GM18870 (cell line): ENCODE measurements around the gene TFF2.

Experiments
- ATAC-seq: cut with Tn5 transposase; IDR thresholded peaks from one replicate; pipeline ENCODE4 v1.9.1; 2021; ENCODE audit warnings: moderate library complexity; ENCODE audit not compliant: unreplicated experiment

Gene TFF2

DNA sequence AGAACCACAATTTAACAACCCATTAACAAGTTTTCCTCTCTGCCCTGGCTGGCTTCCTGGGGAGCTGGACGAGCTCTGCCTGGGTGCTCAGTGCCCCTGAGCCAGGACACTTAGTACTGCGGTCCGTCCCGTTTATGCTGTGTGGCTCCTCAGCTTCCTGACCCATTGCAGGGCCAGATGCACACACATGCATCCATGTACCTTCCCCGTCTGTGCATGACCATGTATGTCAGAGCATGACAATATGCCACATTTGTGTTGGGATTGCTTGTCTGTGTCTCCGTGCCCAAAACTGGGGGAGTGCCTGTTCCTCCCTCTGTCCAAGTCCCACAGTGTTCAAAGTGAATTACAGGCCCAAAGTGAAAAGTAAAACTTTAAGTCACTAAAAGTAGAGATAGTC lies 25.9 kb downstream of the TFF2 start:
- ATAC-seq = no peak

DNA sequence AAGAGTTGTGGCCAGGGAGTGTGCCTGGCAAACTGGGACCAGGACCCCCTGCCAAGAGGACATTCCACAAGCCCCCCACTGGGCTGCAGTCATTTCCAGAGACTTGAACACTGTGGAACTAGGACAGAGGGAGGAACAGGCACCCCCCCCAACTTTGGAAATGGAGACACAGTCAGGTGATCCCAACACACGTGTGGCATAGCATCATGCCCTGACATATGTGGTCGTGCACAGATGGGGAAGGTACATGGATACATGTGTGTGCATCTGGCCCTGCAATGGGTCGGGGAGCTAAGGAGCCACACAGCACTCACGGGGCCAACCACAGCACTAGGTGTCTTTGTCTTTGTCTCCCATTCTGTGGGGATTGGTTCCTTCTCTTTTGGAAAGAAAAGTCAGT lies 28.9 kb downstream of the TFF2 start:
- no peak for ATAC-seq

DNA sequence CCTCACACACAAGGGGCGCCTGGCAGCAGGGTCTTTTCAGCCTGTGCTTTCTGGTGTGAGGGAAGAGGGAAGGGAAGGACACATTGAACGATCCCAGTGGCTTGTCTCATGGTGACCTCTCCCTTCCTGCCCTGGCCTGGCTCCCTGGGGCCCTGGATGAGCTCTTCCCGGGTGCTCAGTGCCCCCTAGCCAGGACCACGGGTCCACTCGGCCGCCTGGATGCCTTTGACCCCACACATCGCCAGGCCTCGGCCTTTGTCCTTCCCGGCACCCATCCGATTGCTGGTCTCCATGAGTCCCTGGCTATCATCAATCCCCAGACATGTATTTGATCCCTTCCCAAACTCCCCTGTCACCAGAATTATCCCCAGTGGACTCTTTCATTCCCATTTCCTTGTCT lies 29.6 kb downstream of the TFF2 start:
- ATAC-seq = no peak

DNA sequence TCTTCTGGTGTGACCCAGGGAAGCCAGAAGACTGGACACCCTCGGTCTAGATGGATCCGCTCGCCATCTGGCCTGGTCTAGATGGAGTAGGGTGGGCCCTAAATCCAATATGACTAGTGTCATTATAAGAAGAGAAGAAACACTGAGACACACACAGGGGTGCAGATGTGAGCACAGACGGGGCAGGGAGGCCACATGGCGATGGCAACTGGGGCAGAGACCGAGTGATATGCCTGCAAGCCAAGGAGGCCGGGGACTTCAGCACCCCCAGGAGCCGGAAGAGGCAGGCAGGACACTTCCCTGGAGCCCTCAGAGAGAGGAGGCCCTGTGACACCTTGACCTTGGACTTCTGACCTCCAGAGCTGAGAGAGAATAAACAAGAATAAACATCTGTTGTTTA lies 30.0 kb downstream of the TFF2 start:
- no peak for ATAC-seq

DNA sequence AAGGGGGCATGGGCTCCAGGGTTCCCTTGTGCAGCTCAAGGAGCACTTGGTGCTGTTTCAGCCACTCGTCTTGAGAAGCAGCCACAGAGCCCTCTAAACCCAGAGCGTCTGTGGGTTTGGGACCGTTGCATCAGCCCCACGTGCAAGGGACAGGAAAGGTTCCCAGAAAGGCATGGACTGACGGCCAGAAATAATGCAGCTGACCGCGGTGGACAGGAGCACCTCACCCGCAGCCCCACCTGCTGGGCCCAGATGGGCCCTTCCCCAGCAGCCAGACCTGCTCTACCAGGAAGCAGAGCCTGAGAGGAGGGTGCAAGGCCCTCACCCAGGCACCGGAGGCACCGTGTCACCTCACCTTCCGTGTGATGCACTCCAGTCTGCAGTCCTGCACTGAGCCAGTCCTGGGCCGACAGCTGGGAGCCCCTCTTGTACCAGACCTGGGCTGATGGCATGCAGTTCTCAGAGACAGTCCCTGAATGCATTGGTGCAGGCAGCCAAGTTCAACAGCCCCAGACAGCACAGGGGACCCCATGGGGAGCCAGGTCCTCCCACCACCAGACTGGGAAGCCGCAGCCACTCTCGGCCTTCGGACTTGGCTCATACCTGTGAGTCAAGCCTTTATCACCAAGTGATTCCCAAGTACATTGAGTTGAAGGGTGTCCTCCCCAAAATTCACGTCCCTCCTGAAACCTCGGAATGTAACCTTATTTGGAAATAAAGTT lies 30.8 kb downstream of the TFF2 start:
- ATAC-seq = no peak

- ATAC-seq = no peak
Observed at GRCh38 chr21:42319376-42319775, 31.4 kb downstream of the TFF2 start.

DNA sequence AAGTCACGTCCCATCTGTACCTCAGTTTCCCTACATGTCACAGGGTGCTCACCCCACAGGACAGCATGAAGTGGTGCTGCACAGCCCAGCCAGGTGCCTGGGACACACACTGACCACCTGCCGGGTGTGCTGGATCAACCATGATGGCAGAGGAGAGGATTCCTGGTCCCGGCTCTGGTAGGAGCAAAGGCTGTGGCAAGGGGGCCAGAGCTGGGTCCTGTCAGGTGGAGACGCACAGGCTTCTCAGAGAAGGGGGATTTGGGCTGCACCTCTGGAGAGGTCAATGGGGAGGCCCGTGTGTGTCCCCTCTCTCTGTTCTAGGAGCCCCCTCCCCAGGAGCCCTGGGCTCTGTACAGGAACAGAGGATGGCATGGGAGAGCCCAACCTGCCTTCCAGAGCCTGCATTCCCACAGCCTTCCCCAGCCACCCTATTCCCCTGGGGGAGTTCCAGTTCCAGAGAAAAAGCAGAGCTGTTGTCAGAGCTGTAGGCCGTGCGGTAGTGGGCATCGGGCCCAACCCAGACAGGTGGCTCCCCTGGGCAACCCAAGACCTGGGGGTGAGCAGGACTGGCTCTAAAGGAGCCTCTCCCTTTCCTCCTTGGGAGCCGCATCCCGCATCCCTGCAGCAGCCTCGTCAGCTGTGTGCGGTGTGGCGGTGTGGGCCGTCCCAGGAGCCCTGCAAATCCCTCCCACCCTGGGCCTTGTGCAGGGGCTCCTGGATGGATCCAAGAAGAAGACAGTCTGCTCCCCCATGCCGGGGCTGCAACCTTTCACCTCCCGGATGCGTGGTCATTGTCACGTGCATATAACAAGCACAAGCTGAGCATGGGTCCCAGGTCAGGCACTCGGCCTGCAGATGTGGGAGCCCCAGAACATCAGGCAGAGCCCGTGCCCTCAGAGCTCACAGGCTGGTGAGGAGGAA lies 32.7 kb downstream of the TFF2 start:
- no peak for ATAC-seq

GRCh38 chr21:42317341-42317741 lies 33.5 kb downstream of the TFF2 start:
- no peak for ATAC-seq

GRCh38 chr21:42316891-42317290 lies 33.9 kb downstream of the TFF2 start:
- no peak for ATAC-seq

- ATAC-seq = no peak
Observed at GRCh38 chr21:42315296-42315891, 35.4 kb downstream of the TFF2 start, which contains the start of gene TFF3. TSS of gene TFF3 (minus strand) at chr21:42315409. CDS start at chr21:42315374, 35 bp downstream.

DNA sequence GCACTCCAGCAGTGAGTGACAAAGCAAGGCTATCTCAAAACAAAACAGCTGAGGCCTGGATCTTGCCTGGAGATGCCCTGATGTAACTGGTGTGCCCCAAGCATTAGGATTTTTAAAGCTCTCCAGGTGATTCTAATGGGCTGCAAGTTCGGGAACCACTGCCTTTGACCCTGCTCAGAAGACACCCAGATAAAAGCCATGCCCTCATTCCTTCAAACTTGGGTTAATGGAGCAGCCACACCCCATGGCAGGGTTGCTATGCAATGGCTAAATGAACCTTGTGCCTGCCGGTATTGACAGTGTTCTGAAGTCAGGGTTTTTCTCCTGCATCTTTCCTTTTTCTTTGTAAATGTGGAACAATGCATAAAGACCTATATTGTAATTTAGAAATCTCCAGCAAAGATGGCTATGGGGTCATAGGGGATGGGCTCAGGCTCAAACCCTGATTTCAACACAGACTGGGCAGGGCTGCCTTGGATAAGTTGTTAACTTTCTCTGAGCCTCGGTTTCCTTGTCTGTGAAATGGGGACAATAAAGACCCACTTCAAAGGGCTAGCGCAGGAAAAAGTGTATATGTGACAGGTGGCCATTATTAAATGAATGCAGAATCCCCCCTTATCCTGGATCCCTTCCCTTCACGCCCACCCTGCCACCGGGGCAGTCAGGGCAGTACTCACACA lies 36.0 kb downstream of the TFF2 start:
- ATAC-seq = no peak

- ATAC-seq = no peak
Observed at GRCh38 chr21:42313501-42313969, 37.3 kb downstream of the TFF2 start.

- ATAC-seq = no peak
Observed at GRCh38 chr21:42312626-42313104, 38.1 kb downstream of the TFF2 start.

GRCh38 chr21:42311816-42312625 lies 38.8 kb downstream of the TFF2 start:
- ATAC-seq = no peak

DNA sequence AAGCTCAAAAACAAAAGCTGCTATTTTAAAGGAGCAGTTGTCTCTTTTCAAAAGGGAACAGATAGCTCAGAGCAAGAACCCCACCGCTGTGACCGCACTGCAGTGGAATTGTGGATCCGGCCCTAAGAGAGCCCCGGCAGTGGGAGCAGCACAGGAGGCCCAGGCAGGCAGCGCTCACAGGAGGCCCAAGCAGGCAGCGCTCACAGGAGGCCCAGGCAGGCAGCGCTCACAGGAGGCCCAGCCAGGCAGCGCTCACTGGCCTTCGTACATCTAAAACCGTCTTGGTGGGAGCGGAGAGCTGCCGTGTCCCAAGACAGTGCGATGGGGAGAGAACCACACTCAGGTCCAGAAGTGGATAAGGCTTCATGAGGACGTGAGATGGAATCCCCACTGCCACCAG lies 39.6 kb downstream of the TFF2 start:
- ATAC-seq = no peak

DNA sequence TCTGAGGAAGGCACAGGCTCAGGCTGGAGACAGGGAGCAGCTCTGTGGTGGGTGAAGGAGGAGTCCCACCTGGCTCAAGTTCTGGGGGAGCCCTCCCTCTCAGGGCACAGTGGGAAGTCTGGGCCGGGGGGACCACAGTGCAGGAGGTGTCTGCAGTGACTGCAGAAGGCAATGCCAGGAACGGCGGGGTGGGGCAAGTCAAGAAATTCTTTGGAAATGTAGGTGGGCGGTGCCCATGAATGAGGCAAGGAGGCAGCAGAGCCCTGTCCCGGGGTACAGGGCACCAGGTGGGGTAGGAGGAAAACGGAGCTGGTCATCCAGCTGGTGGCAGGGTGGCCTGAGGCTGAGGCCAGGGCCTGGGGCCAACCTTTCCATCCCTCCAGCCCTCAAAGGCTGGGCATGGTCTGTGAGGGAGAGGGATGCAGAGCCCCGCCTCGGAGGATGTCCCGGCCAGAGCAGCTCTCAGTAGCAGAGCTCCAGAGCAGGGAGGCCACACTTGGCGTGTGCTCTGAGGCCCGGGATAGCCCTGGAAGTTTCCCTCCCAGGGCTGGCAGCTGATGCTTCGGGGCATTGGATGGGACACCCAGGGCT lies 40.3 kb downstream of the TFF2 start:
- ATAC-seq = no peak

DNA sequence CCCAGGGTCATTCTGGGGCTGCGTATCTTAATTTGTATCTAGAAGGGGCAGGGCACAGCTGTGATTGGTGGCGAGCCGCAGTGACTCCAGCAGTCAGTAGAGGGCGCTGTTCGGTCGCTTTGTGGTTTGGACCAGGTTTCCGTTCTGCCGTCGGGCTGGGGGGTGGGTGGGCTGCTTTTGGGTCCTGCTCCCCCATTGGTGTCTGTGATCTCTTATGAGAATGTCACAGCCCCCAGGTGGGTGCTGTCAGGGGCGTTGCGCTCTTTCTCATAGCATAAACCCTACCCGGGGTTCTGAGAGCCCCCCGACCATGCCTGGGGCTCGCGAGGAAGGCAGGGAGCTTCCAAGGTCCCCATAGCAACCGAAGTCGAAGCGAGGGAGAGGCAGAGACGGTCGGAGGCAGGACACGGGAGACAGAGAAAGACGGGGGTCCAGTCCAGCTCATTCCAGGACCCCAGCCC lies 41.0 kb downstream of the TFF2 start:
- ATAC-seq = no peak

DNA sequence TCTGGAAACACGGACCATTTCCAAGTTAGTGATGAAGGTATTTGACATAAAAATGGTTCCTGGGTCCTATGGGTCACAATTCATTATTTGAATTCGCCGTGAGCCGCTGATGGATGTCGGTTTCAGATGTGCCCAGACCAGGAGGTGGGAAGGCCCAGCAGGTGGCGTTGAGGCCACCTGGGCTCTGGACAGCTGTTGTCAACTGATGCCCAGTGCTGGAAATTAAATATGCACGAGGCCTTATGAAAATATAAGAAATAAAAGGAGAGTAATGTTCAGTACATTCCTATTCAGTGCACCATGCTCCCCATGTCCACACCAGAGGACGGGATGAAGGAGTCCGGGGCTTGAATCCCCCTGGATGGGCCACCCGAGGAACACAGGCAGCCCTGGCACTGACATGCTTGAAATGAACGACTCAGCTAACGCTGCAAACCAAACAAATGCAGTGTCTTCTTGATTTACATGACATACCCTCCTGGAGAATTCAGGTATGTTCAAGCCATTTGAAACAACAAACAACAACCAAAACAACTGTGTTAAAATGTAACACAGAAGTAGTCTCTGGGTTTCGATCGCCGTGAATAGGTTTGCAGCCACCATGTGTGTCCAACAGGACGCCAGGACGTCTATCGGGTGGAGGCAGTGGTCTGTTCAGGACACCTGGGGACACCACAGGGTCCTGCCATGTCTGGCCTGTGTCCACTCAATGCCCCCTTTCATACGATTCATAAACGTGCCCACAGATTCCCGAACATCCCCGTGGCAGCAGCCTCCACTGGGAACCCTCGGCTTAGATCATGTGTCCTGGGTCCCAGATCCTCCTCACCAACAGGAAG lies 41.7 kb downstream of the TFF2 start:
- ATAC-seq = no peak
